H1 (cell line): ENCODE data around the gene DNAJA1. TPM values are rescaled to one million over a fixed set of nuclear protein-coding genes. Genes with fewer than 3 reads are reported as not detected.

ENCODE experiments used
- CTCF ChIA-PET: fragments of 300-600 bp; sonication (Branson Sonifier 250); formaldehyde crosslinking; loops from one replicate; lab custom pipeline; 2021; ENCODE audit not compliant: partially characterized antibody; lab: Charles Lee
- POLR2A ChIA-PET: fragments of 300-600 bp; sonication (Branson Sonifier 250); formaldehyde crosslinking; loops from one replicate; lab custom pipeline; 2021; ENCODE audit warnings: inconsistent platforms; ENCODE audit not compliant: partially characterized antibody; lab: Charles Lee
- DNase-seq, 2 experiments: peaks; one replicate each; pipeline versions ENCODE4 v3.0.0 to v3.0.0-alpha.2; 2010 to 2022; ENCODE audit warnings: low spot score in 2 of 2, low read depth in 1 of 2, mixed read lengths in 1 of 2
- FAIRE-seq: peaks from 2 replicates; lab custom pipeline; 2011; peaks lifted over from hg19 to GRCh38; lab: Jason Lieb, UNC
- H2AFZ ChIP-seq: 2 replicates; pipeline ENCODE4 v1.8.1; 2012; ENCODE audit warnings: low read length, inconsistent platforms
- H2AK5ac ChIP-seq: 2 replicates; pipeline ENCODE4 v1.6.1; 2013; ENCODE audit warnings: low read depth, low read length
- H2BK120ac ChIP-seq: replicated peaks from 2 replicates; pipeline ENCODE3; 2013; ENCODE audit warnings: low read depth, low read length, inconsistent platforms
- H2BK12ac ChIP-seq: 2 replicates; pipeline ENCODE4 v1.6.1; 2013; ENCODE audit warnings: low read depth, low read length
- H2BK15ac ChIP-seq: 2 replicates; pipeline ENCODE4 v1.6.1; 2013; ENCODE audit warnings: low read length
- H2BK20ac ChIP-seq: 2 replicates; pipeline ENCODE4 v1.6.1; 2013; ENCODE audit warnings: low read length
- H2BK5ac ChIP-seq: 2 replicates; pipeline ENCODE4 v1.6.1; 2013; ENCODE audit warnings: low read depth, low read length
- H3K14ac ChIP-seq: 2 replicates; pipeline ENCODE4 v1.6.1; 2013; ENCODE audit warnings: inconsistent platforms; ENCODE audit not compliant: insufficient read length
- H3K18ac ChIP-seq: 2 replicates; pipeline ENCODE4 v1.6.1; 2013; ENCODE audit warnings: low read length; ENCODE audit errors: extremely low read depth
- H3K23ac ChIP-seq: 2 replicates; pipeline ENCODE4 v1.6.1; 2013; ENCODE audit warnings: inconsistent platforms; ENCODE audit not compliant: insufficient read length
- H3K23me2 ChIP-seq: 2 replicates; pipeline ENCODE4 v1.6.1; 2013; ENCODE audit warnings: low read depth, low read length
- H3K27ac ChIP-seq: 2 replicates; pipeline ENCODE4 v1.6.1; 2011; ENCODE audit warnings: low read depth, low read length, inconsistent platforms
- H3K27me3 ChIP-seq, 4 experiments: replicated peaks in 1 of 4; 1 replicate in 1 of 4; 2 replicates in 3 of 4; pipeline versions ENCODE4 v1.6.1 to v1.8.1; 2011 to 2013; ENCODE audit warnings: low read length in 3 of 4, mild to moderate bottlenecking in 3 of 4, inconsistent platforms in 2 of 4, mixed read lengths in 2 of 4, moderate library complexity in 1 of 4; ENCODE audit not compliant: control insufficient read depth in 3 of 4, insufficient read depth in 3 of 4; ENCODE audit errors: extremely low read depth in 1 of 4
- H3K36me3 ChIP-seq, 4 experiments: 2 replicates each; pipeline versions ENCODE4 v1.6.1 to v1.8.1; 2011 to 2013; ENCODE audit warnings: mild to moderate bottlenecking in 4 of 4, low read length in 3 of 4, moderate library complexity in 2 of 4, control low read depth in 1 of 4, inconsistent platforms in 1 of 4; ENCODE audit not compliant: insufficient read depth in 4 of 4, control insufficient read depth in 2 of 4
- H3K4ac ChIP-seq: replicated peaks from 2 replicates; pipeline ENCODE3; 2013; ENCODE audit warnings: low read length, low read depth, mixed read lengths, inconsistent platforms; ENCODE audit not compliant: insufficient read length
- H3K4me1 ChIP-seq, 4 experiments: replicated peaks in 1 of 4; 1 replicate in 1 of 4; 2 replicates in 3 of 4; pipeline versions ENCODE4 v1.6.1 to v1.8.1; 2011 to 2013; ENCODE audit warnings: low read length in 3 of 4, inconsistent platforms in 2 of 4, mixed read lengths in 1 of 4; ENCODE audit not compliant: insufficient read depth in 4 of 4, control insufficient read depth in 3 of 4
- H3K4me2 ChIP-seq, 2 experiments: 2 replicates each; pipeline versions ENCODE4 v1.6.1 to v1.8.1; 2011 to 2013; ENCODE audit warnings: low read depth in 2 of 2, low read length in 2 of 2, control low read depth in 1 of 2, inconsistent platforms in 1 of 2, mild to moderate bottlenecking in 1 of 2; ENCODE audit not compliant: insufficient read depth in 1 of 2
- H3K4me3 ChIP-seq, 4 experiments: fragments of 200-600, 300-600 bp in 1 of 4; sonication (generic), shearing (Covaris generic), sonication (Bioruptor Twin) in 1 of 4; 2 replicates each; pipeline versions ENCODE4 v1.5.1 to v1.8.1; 2011 to 2016; ENCODE audit warnings: low read length in 4 of 4, low read depth in 3 of 4, control low read depth in 2 of 4, inconsistent platforms in 2 of 4, mild to moderate bottlenecking in 2 of 4, mixed read lengths in 1 of 4, moderate library complexity in 1 of 4; ENCODE audit not compliant: insufficient read depth in 2 of 4; ENCODE audit errors: extremely low read depth in 1 of 4
- H3K56ac ChIP-seq: replicated peaks from 2 replicates; pipeline ENCODE3; 2013; ENCODE audit warnings: low read depth, mild to moderate bottlenecking, mixed read lengths, low read length, inconsistent platforms; ENCODE audit not compliant: insufficient read length
- H3K79me1 ChIP-seq: 2 replicates; pipeline ENCODE4 v1.6.1; 2013; ENCODE audit warnings: low read depth, low read length, control low read depth
- H3K79me2 ChIP-seq, 2 experiments: 2 replicates each; pipeline versions ENCODE4 v1.6.1 to v1.8.1; 2012 to 2013; ENCODE audit warnings: low read length in 2 of 2, mild to moderate bottlenecking in 2 of 2, inconsistent platforms in 1 of 2; ENCODE audit not compliant: insufficient read depth in 2 of 2, control insufficient read depth in 1 of 2
- H3K9ac ChIP-seq, 4 experiments: replicated peaks in 1 of 4; 1 replicate in 1 of 4; 2 replicates in 3 of 4; pipeline versions ENCODE4 v1.6.1 to v1.8.1; 2011 to 2013; ENCODE audit warnings: low read depth in 3 of 4, low read length in 3 of 4, control low read depth in 2 of 4, mild to moderate bottlenecking in 2 of 4, moderate library complexity in 2 of 4, inconsistent platforms in 1 of 4; ENCODE audit errors: extremely low read depth in 1 of 4
- H3K9me3 ChIP-seq, 2 experiments: 2 replicates each; pipeline versions ENCODE4 v1.6.1 to v1.8.1; 2012 to 2013; ENCODE audit warnings: mild to moderate bottlenecking in 2 of 2, moderate library complexity in 2 of 2, control low read depth in 1 of 2, inconsistent platforms in 1 of 2, low read depth in 1 of 2, low read length in 1 of 2, mixed read lengths in 1 of 2; ENCODE audit not compliant: insufficient read depth in 2 of 2
- H4K20me1 ChIP-seq, 2 experiments: replicated peaks in 1 of 2; 2 replicates each; pipeline versions ENCODE3 to v1.8.1; 2011 to 2013; ENCODE audit warnings: inconsistent platforms in 2 of 2, low read length in 2 of 2, mild to moderate bottlenecking in 1 of 2; ENCODE audit not compliant: insufficient read depth in 2 of 2, control insufficient read depth in 1 of 2
- H4K5ac ChIP-seq: 2 replicates; pipeline ENCODE4 v1.6.1; 2013; ENCODE audit warnings: low read length, low read depth, mixed read lengths, inconsistent platforms; ENCODE audit not compliant: insufficient read length
- H4K8ac ChIP-seq: 2 replicates; pipeline ENCODE4 v1.8.0; 2013; ENCODE audit warnings: mild to moderate bottlenecking, moderate library complexity, low read length, inconsistent platforms; ENCODE audit not compliant: insufficient read depth; ENCODE audit errors: extremely low read depth
- H4K91ac ChIP-seq: replicated peaks from 2 replicates; pipeline ENCODE3; 2013; ENCODE audit warnings: low read length, mixed read lengths, inconsistent platforms; ENCODE audit not compliant: insufficient read length
- CTBP2 ChIP-seq: IDR thresholded peaks from 2 replicates; pipeline ENCODE4 v1.7.0; 2011; ENCODE audit warnings: borderline replicate concordance, mild to moderate bottlenecking, moderate library complexity, mixed read lengths, low read length; ENCODE audit not compliant: insufficient read depth, insufficient read length
- EZH2 ChIP-seq: fragments of 200-600 bp; sonication (generic); IDR thresholded peaks from 2 replicates; pipeline ENCODE4 v1.7.1; 2012; ENCODE audit warnings: low read depth, mild to moderate bottlenecking, moderate library complexity, low read length, inconsistent platforms; ENCODE audit not compliant: severe bottlenecking
- RNF2 ChIP-seq: fragments of 200-900, 300-1000 bp; sonication (generic); IDR thresholded peaks from 2 replicates; pipeline ENCODE4 v1.7.1; 2016; ENCODE audit warnings: borderline replicate concordance, low read depth, mild to moderate bottlenecking, antibody characterized with exemption, low read length; ENCODE audit not compliant: poor library complexity, severe bottlenecking; ENCODE audit errors: missing control alignments
- SIRT6 ChIP-seq: IDR thresholded peaks from one replicate; pipeline ENCODE4 v1.7.1; 2012; ENCODE audit warnings: low read length, inconsistent platforms
- SRF ChIP-seq: IDR thresholded peaks from 2 replicates; pipeline ENCODE4 v1.6.1; 2011; ENCODE audit warnings: mild to moderate bottlenecking, low read depth, low read length, moderate library complexity
- TCF12 ChIP-seq: IDR thresholded peaks from 2 replicates; pipeline ENCODE4 v1.6.1; 2011; ENCODE audit warnings: low read depth, mild to moderate bottlenecking, low read length
- WGBS, 2 experiments: shearing (Covaris generic) in 1 of 2; methylation state at CpG; one replicate each; pipeline versions ENCODE4 v1.1.6 to v1.1.7; 2013 to 2015; ENCODE audit warnings: low lambda C conversion rate in 2 of 2, mixed read lengths in 2 of 2, inconsistent platforms in 1 of 2, low coverage in 1 of 2, missing lambda C conversion rate in 1 of 2; ENCODE audit not compliant: insufficient replicate concordance in 2 of 2, insufficient coverage in 1 of 2, insufficient read length in 1 of 2; ENCODE audit errors: extremely low coverage in 1 of 2, missing lambda C conversion rate in 1 of 2; 5-methylcytosine and 5-hydroxymethylcytosine counted together
- polyA plus RNA-seq, 7 experiments: library from polyadenylated mRNA; depleted of rRNA in 3 of 7; stranded (reverse) in 5 of 7; unstranded in 2 of 7; fragments of >200 nt in 5 of 7; fragments of 200-250 nt in 2 of 7; gene quantifications; 1 replicate in 5 of 7; 2 replicates in 1 of 7; 4 replicates in 1 of 7; pipeline versions ENCODE4 v1.2.1 to v1.2.3, GENCODE V29; 2011 to 2013; ENCODE audit warnings: missing spikeins in 2 of 7, mixed read lengths in 2 of 7
- total RNA-seq: library from RNA; stranded (reverse); fragmentation: NEBNext Ultra II Directional; extraction: Animal tissue kit (Norgen Biotek cat#: 25700); gene quantifications from 2 replicates; pipeline ENCODE4 v1.2.1, GENCODE V29; 2021
- TF ChIP-seq, protein P1 (sequence below): IDR thresholded peaks from 2 replicates; pipeline ENCODE4 v1.6.1; 2012; ENCODE audit warnings: inconsistent platforms

Gene DNAJA1
- total and polyA plus RNA-seq, 2 of the 8 experiments (the other 6 are each of a cell fraction or from before 2014, with no cell fraction given) = 54.4 to 159 TPM

DNA sequence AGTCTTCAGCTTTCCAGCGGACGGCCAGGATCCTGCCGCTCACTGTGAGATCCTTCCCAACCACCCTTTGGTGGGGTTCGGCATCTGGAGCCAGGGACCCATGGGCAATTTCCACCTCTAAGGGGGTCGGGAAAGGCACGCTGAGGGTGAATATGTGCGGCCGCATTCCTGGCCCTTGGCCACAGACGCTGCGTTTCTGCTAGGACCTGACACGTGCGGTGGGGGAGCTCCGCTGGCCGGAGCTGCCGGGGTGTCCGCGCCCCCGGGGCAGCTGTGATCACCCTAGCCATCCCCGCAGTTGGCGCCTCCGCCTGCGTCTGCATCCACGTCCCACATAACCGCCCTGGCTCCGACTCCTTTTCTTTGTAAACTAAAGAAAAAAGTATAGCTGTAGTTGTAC, 5.3 kb upstream of the DNAJA1 start:
- Histone ChIP-seq H3K36me3 (peaks cover 0 to 12% (median 1%) of the 10 kb centered on the region in 4 experiments; a peak in 3 of 8 replicates), H3K4ac (no peak overlapping the region), H2AK5ac (no peak overlapping the region), H3K27ac (no peak overlapping the region; the same call in 1 of the 2 replicates), H2BK15ac (no peak overlapping the region), H3K27me3 (no peaks in the 10 kb centered on the region), H3K56ac (no peak overlapping the region), H2BK20ac (no peak overlapping the region), H3K9me3 (no peaks in the 10 kb centered on the region), H2AFZ (no peak overlapping the region), H3K79me2 (peaks cover 10 to 61% of the 10 kb centered on the region in 2 experiments), H2BK5ac (no peak overlapping the region), H3K9ac (no peak overlapping the region), H3K4me2 (no peak overlapping the region; a peak in 1 of 4 replicates), H3K79me1 (peaks cover 6% of the 10 kb centered on the region; the same call in 1 of the 2 replicates), H4K8ac (no peak overlapping the region), H4K91ac (no peak overlapping the region), H4K5ac (no peak overlapping the region), H2BK12ac (no peak overlapping the region), H3K4me3 (no peak overlapping the region), H3K23ac (no peak overlapping the region), H4K20me1 (peaks cover 0 to 5% of the 10 kb centered on the region in 2 experiments), H3K23me2 (peaks cover 4% of the 10 kb centered on the region; the same call in 1 of the 2 replicates), H2BK120ac (no peak overlapping the region), H3K4me1 (peaks cover 0 to 11% (median 9%) of the 10 kb centered on the region in 4 experiments; a peak in 6 of 7 replicates), H3K18ac (no peak overlapping the region), H3K14ac (no peak overlapping the region)
- DNase-seq (no peak), FAIRE-seq (no peak)
- TF ChIP-seq RNF2 = no peak
- TF ChIP-seq CTBP2 = no peak
- no peak for TF ChIP-seq SIRT6
- TF ChIP-seq TCF12 = no peak
- no peak for TF ChIP-seq EZH2
- TF ChIP-seq, protein P1, sequence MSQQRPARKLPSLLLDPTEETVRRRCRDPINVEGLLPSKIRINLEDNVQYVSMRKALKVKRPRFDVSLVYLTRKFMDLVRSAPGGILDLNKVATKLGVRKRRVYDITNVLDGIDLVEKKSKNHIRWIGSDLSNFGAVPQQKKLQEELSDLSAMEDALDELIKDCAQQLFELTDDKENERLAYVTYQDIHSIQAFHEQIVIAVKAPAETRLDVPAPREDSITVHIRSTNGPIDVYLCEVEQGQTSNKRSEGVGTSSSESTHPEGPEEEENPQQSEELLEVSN = no peak
- no peak for TF ChIP-seq SRF
- CTCF ChIA-PET = interaction anchor here (1.2 kb wide), 1 partner anchor 12 kb away, joined by 5 read pairs; no protein-coding TSS in a partner anchor
- POLR2A ChIA-PET = interaction anchor here (0.6 to 1.3 kb wide), 4 partner anchors 10 to 270 kb away, joined by 3 read pairs; partner anchors contain the start of gene NFX1
- 92% methylated on average over 25 of the region's 25 CpGs; no CpG with 5 or more reads in 1 of the 2 experiments for WGBS, 2 experiments
